OCI-LY1 (cell line): ENCODE measurements around the gene TARBP2.

Experiments
- H2AFZ ChIP-seq: fragments of 200-600 bp; sonication (generic), shearing (Covaris generic); 2 replicates; pipeline ENCODE4 v1.6.0; 2014; ENCODE audit warnings: antibody characterized with exemption, mild to moderate bottlenecking, low read length
- H3F3A ChIP-seq: fragments of 200-600 bp; sonication (generic), shearing (Covaris generic); 2 replicates; pipeline ENCODE4 v1.6.0; 2014; ENCODE audit warnings: mild to moderate bottlenecking, antibody characterized with exemption, low read length, moderate library complexity; ENCODE audit not compliant: insufficient read depth
- H3K27ac ChIP-seq: fragments of 200-600 bp; sonication (generic); 2 replicates; pipeline ENCODE4 v1.5.1; 2014; ENCODE audit warnings: low read length, mixed run types, mild to moderate bottlenecking, low read depth; ENCODE audit not compliant: poor library complexity, severe bottlenecking
- H3K27me3 ChIP-seq: fragments of 200-600 bp; sonication (generic); 2 replicates; pipeline ENCODE4 v1.6.0; 2014; ENCODE audit warnings: antibody characterized with exemption, mild to moderate bottlenecking, low read length, moderate library complexity; ENCODE audit not compliant: insufficient read depth
- H3K36me3 ChIP-seq: fragments of 200-600 bp; sonication (generic); 2 replicates; pipeline ENCODE4 v1.6.1; 2014; ENCODE audit warnings: mild to moderate bottlenecking, antibody characterized with exemption, low read length, moderate library complexity, mixed read lengths; ENCODE audit not compliant: insufficient read depth
- H3K4me1 ChIP-seq: fragments of 200-600 bp; sonication (generic); 2 replicates; pipeline ENCODE4 v1.5.1; 2014; ENCODE audit warnings: mild to moderate bottlenecking, low read length, moderate library complexity; ENCODE audit not compliant: insufficient read depth, severe bottlenecking
- H3K4me2 ChIP-seq: fragments of 200-600 bp; sonication (generic), shearing (Covaris generic); 2 replicates; pipeline ENCODE4 v1.6.1; 2014; ENCODE audit warnings: low read length
- H3K4me3 ChIP-seq: fragments of 200-600 bp; sonication (generic); 2 replicates; pipeline ENCODE4 v1.5.1; 2014; ENCODE audit warnings: low read length, low read depth, mild to moderate bottlenecking, mixed read lengths; ENCODE audit not compliant: poor library complexity, severe bottlenecking
- H3K79me2 ChIP-seq: fragments of 200-600 bp; shearing (Covaris generic); 2 replicates; pipeline ENCODE4 v1.6.1; 2016; ENCODE audit warnings: mixed run types, low read length, mixed read lengths; ENCODE audit not compliant: insufficient read depth
- H3K9ac ChIP-seq: fragments of 200-600 bp; sonication (generic), shearing (Covaris generic); 2 replicates; pipeline ENCODE4 v1.6.1; 2014; ENCODE audit warnings: mild to moderate bottlenecking, low read length, mixed read lengths
- H3K9me2 ChIP-seq: fragments of 200-600 bp; sonication (generic), shearing (Covaris generic); 2 replicates; pipeline ENCODE4 v1.6.1; 2014; ENCODE audit warnings: low read depth, mild to moderate bottlenecking, low read length, mixed read lengths
- H3K9me3 ChIP-seq: fragments of 200-600 bp; shearing (Covaris generic); 2 replicates; pipeline ENCODE4 v1.6.1; 2014; ENCODE audit warnings: low read length, mixed read lengths
- H4K20me1 ChIP-seq: fragments of 200-600 bp; sonication (generic), shearing (Covaris generic); 2 replicates; pipeline ENCODE4 v1.6.0; 2016; ENCODE audit warnings: mild to moderate bottlenecking, low read length; ENCODE audit not compliant: insufficient read depth
- CTCF ChIP-seq: fragments of 200-600 bp; sonication (generic), shearing (Covaris generic); IDR thresholded peaks from 2 replicates; pipeline ENCODE4 v1.5.1; 2017; ENCODE audit warnings: mild to moderate bottlenecking, antibody characterized with exemption, low read length, moderate library complexity, mixed read lengths
- EZH2 ChIP-seq: fragments of 200-600 bp; sonication (generic), shearing (Covaris generic); IDR thresholded peaks from 2 replicates; pipeline ENCODE4 v1.8.0; 2017; ENCODE audit warnings: borderline replicate concordance, mixed run types, mild to moderate bottlenecking, antibody characterized with exemption, low read length, moderate library complexity, mixed read lengths

Gene TARBP2

GRCh38 chr12:53492830-53493609 is 8.1 kb upstream of the TARBP2 start:
- H3K79me2 ChIP-seq, result no peaks in the 10 kb centered on the region
- H3F3A ChIP-seq, result no peaks in the 10 kb centered on the region; the same call in 1 of the 2 replicates
- no peaks in the 10 kb centered on the region for H4K20me1 ChIP-seq
- peak overlapping the region; percentile 72 for H3K9ac ChIP-seq
- peak overlapping the region; percentile 64 for H3K4me3 ChIP-seq
- TF ChIP-seq CTCF (no peak; the same call in 1 of the 2 replicates), EZH2 (no peak)
- peaks cover 20% of the 10 kb centered on the region for H3K4me1 ChIP-seq
- no peaks in the 10 kb centered on the region for H3K9me2 ChIP-seq
- H3K36me3 ChIP-seq, result no peaks in the 10 kb centered on the region; the same call in 1 of the 2 replicates
- peak overlapping the region; percentile 90 for H3K4me2 ChIP-seq
- H3K9me3 ChIP-seq, result no peaks in the 10 kb centered on the region
- H3K27ac ChIP-seq, result no peak overlapping the region
- no peaks in the 10 kb centered on the region; the same call in 1 of the 2 replicates for H3K27me3 ChIP-seq
- H2AFZ ChIP-seq, result peak overlapping the region; percentile 51; the same call in 1 of the 2 replicates

GRCh38 chr12:53493610-53494391 is 7.3 kb upstream of the TARBP2 start:
- no peaks in the 10 kb centered on the region for H3K9me3 ChIP-seq
- peak overlapping the region; percentile 64 for H3K4me3 ChIP-seq
- peaks cover 20% of the 10 kb centered on the region for H3K4me1 ChIP-seq
- H3K36me3 ChIP-seq, result no peaks in the 10 kb centered on the region
- H3K4me2 ChIP-seq, result peak overlapping the region; percentile 90
- H3F3A ChIP-seq, result no peaks in the 10 kb centered on the region; the same call in 1 of the 2 replicates
- peak overlapping the region; percentile 51; the same call in 1 of the 2 replicates for H2AFZ ChIP-seq
- peak overlapping the region; percentile 72 for H3K9ac ChIP-seq
- no peaks in the 10 kb centered on the region for H3K79me2 ChIP-seq
- H3K9me2 ChIP-seq, result no peaks in the 10 kb centered on the region
- H3K27ac ChIP-seq, result no peak overlapping the region
- no peaks in the 10 kb centered on the region for H4K20me1 ChIP-seq
- TF ChIP-seq CTCF (no peak), EZH2 (no peak)
- H3K27me3 ChIP-seq, result no peaks in the 10 kb centered on the region; the same call in 1 of the 2 replicates

GRCh38 chr12:53495903-53496751 is 5.0 kb upstream of the TARBP2 start:
- Histone ChIP-seq H3F3A (no peaks in the 10 kb centered on the region; the same call in 1 of the 2 replicates), H3K27me3 (no peaks in the 10 kb centered on the region), H3K4me1 (peaks cover 34% of the 10 kb centered on the region), H4K20me1 (no peaks in the 10 kb centered on the region), H3K9me2 (no peaks in the 10 kb centered on the region), H3K9ac (no peak overlapping the region), H2AFZ (no peak overlapping the region), H3K4me2 (no peak overlapping the region), H3K4me3 (no peak overlapping the region), H3K79me2 (no peaks in the 10 kb centered on the region), H3K9me3 (no peaks in the 10 kb centered on the region), H3K36me3 (no peaks in the 10 kb centered on the region), H3K27ac (no peak overlapping the region)
- no peak for TF ChIP-seq CTCF
- no peak for TF ChIP-seq EZH2
